IMR-90 (cell line): Measurements from ENCODE around the gene ARHGAP45. TPM values are rescaled to one million over a fixed set of nuclear protein-coding genes. Genes with fewer than 3 reads are reported as not detected.

Experiments
- ATAC-seq: fragments of 200-7000 bp; cut with Tn5 transposase; 2 replicates; pipeline ENCODE4 v1.9.1; 2020; ENCODE audit warnings: low read depth, mild to moderate bottlenecking, moderate library complexity
- BruUV-seq: library from RNA; stranded (reverse); fragments of 400-500 nt; replicated peaks from 2 replicates; lab custom pipeline; 2021; lab: Mats Ljungman, UMichigan
- CTCF ChIA-PET: fragments of 300-600 bp; formaldehyde crosslinking; extraction: SDS; loops from one replicate; lab custom pipeline; 2021; ENCODE audit warnings: antibody characterized with exemption; lab: Yijun Ruan, JAX
- POLR2A ChIA-PET: fragments of 300-600 bp; sonication (Branson Sonifier 250); formaldehyde crosslinking; loops from one replicate; lab custom pipeline; 2022; ENCODE audit warnings: antibody characterized with exemption; ENCODE audit not compliant: unreplicated experiment; lab: Charles Lee
- DNase-seq: peaks from one replicate; pipeline ENCODE4 v3.0.0; 2013
- H2AFZ ChIP-seq: replicated peaks from 2 replicates; pipeline ENCODE3; 2013; ENCODE audit warnings: low read length, mild to moderate bottlenecking; ENCODE audit not compliant: poor library complexity
- H2AK5ac ChIP-seq: 2 replicates; pipeline ENCODE4 v1.6.1; 2013; ENCODE audit warnings: low read depth, low read length, inconsistent platforms
- H2AK9ac ChIP-seq: replicated peaks from 2 replicates; pipeline ENCODE3; 2013; ENCODE audit warnings: mild to moderate bottlenecking, low read depth, low read length, moderate library complexity; ENCODE audit not compliant: poor library complexity
- H2BK120ac ChIP-seq: 2 replicates; pipeline ENCODE4 v1.6.1; 2013; ENCODE audit warnings: low read depth, low read length, inconsistent platforms
- H2BK15ac ChIP-seq: 3 replicates; pipeline ENCODE4 v1.6.1; 2013; ENCODE audit warnings: low read depth, low read length, inconsistent platforms
- H2BK20ac ChIP-seq: 2 replicates; pipeline ENCODE4 v1.6.1; 2013; ENCODE audit warnings: low read depth, mild to moderate bottlenecking, inconsistent platforms, low read length, moderate library complexity
- H2BK5ac ChIP-seq: 2 replicates; pipeline ENCODE4 v1.6.1; 2013; ENCODE audit warnings: mild to moderate bottlenecking, low read depth, low read length, inconsistent platforms; ENCODE audit not compliant: poor library complexity, severe bottlenecking
- H3K14ac ChIP-seq: replicated peaks from 2 replicates; pipeline ENCODE4 v1.6.1; 2013; ENCODE audit warnings: low read depth, low read length, inconsistent platforms
- H3K18ac ChIP-seq: 2 replicates; pipeline ENCODE4 v1.6.1; 2013; ENCODE audit warnings: low read depth, low read length, control low read depth
- H3K23ac ChIP-seq: 2 replicates; pipeline ENCODE4 v1.6.1; 2013; ENCODE audit warnings: low read depth, low read length, inconsistent platforms
- H3K27ac ChIP-seq: 2 replicates; pipeline ENCODE4 v1.5.1; 2013; ENCODE audit warnings: mild to moderate bottlenecking, control low read depth, low read length; ENCODE audit not compliant: insufficient read depth
- H3K27me3 ChIP-seq: 2 replicates; pipeline ENCODE4 v1.6.1; 2013; ENCODE audit warnings: low read length; ENCODE audit not compliant: control insufficient read depth, insufficient read depth
- H3K36me3 ChIP-seq: 2 replicates; pipeline ENCODE4 v1.6.1; 2013; ENCODE audit warnings: low read length, mixed read lengths; ENCODE audit not compliant: control insufficient read depth, insufficient read depth
- H3K4ac ChIP-seq: 2 replicates; pipeline ENCODE4 v1.6.1; 2013; ENCODE audit warnings: low read depth, low read length, inconsistent platforms
- H3K4me1 ChIP-seq: 2 replicates; pipeline ENCODE4 v1.6.1; 2013; ENCODE audit warnings: low read length, mixed read lengths; ENCODE audit not compliant: control insufficient read depth, insufficient read depth
- H3K4me2 ChIP-seq: 2 replicates; pipeline ENCODE4 v1.6.1; 2013; ENCODE audit warnings: low read depth, mild to moderate bottlenecking, control low read depth, low read length, moderate library complexity
- H3K4me3 ChIP-seq: 2 replicates; pipeline ENCODE4 v1.5.1; 2013; ENCODE audit warnings: low read depth, mild to moderate bottlenecking, control low read depth, low read length, moderate library complexity; ENCODE audit not compliant: insufficient read depth
- H3K56ac ChIP-seq: 2 replicates; pipeline ENCODE4 v1.6.1; 2013; ENCODE audit warnings: low read length, inconsistent platforms; ENCODE audit not compliant: insufficient read depth; ENCODE audit errors: extremely low read depth
- H3K79me1 ChIP-seq, 2 experiments: 2 replicates each; pipeline ENCODE4 v1.6.1; 2013; ENCODE audit warnings: low read length in 2 of 2, inconsistent platforms in 1 of 2, low read depth in 1 of 2
- H3K9ac ChIP-seq: 2 replicates; pipeline ENCODE4 v1.6.1; 2013; ENCODE audit warnings: low read depth, low read length, control low read depth
- H3K9me1 ChIP-seq: 2 replicates; pipeline ENCODE4 v1.6.1; 2013; ENCODE audit warnings: low read length, inconsistent platforms; ENCODE audit not compliant: insufficient read depth
- H3K9me3 ChIP-seq: 2 replicates; pipeline ENCODE4 v1.6.1; 2013; ENCODE audit warnings: low read length; ENCODE audit not compliant: control insufficient read depth, insufficient read depth
- H4K20me1 ChIP-seq: 2 replicates; pipeline ENCODE4 v1.6.1; 2013; ENCODE audit warnings: low read length, inconsistent platforms; ENCODE audit not compliant: insufficient read depth
- H4K5ac ChIP-seq: 2 replicates; pipeline ENCODE4 v1.6.1; 2013; ENCODE audit warnings: mild to moderate bottlenecking, low read depth, low read length, control low read depth
- H4K8ac ChIP-seq, 2 experiments: 2 replicates each; pipeline ENCODE4 v1.6.1; 2013; ENCODE audit warnings: low read depth in 2 of 2, low read length in 2 of 2, control low read depth in 1 of 2, inconsistent platforms in 1 of 2
- H4K91ac ChIP-seq: 2 replicates; pipeline ENCODE4 v1.6.1; 2013; ENCODE audit warnings: low read depth, low read length, inconsistent platforms; ENCODE audit not compliant: insufficient read depth
- CEBPB ChIP-seq: IDR thresholded peaks from 2 replicates; pipeline ENCODE4 v1.6.1; 2012; ENCODE audit warnings: low read depth, low read length, improper control_type of control experiment
- CHD1 ChIP-seq: IDR thresholded peaks from 2 replicates; pipeline ENCODE4 v1.6.1; 2012; ENCODE audit warnings: low read depth, low read length, improper control_type of control experiment
- ELK1 ChIP-seq: fragments of 150-350 bp; IDR thresholded peaks from 2 replicates; pipeline ENCODE4 v1.6.1; 2016; ENCODE audit warnings: low read depth, mild to moderate bottlenecking, low read length, moderate library complexity, borderline replicate concordance
- FOS ChIP-seq: fragments of 150-350 bp; IDR thresholded peaks from 2 replicates; pipeline ENCODE4 v1.6.1; 2016; ENCODE audit warnings: low read depth, low read length
- MXI1 ChIP-seq: IDR thresholded peaks from 2 replicates; pipeline ENCODE4 v1.6.1; 2012; ENCODE audit warnings: low read depth, mild to moderate bottlenecking, low read length, moderate library complexity, borderline replicate concordance
- NFE2L2 ChIP-seq: fragments of 150-350 bp; IDR thresholded peaks from 2 replicates; pipeline ENCODE4 v1.6.1; 2016; ENCODE audit warnings: low read depth, mild to moderate bottlenecking, low read length
- POLR2A ChIP-seq: IDR thresholded peaks from 2 replicates; pipeline ENCODE4 v1.6.1; 2012; ENCODE audit warnings: mild to moderate bottlenecking, low read depth, low read length
- RCOR1 ChIP-seq: IDR thresholded peaks from 2 replicates; pipeline ENCODE4 v1.6.1; 2012; ENCODE audit warnings: mild to moderate bottlenecking, low read length, improper control_type of control experiment; ENCODE audit not compliant: insufficient replicate concordance
- WGBS, 2 experiments: methylation state at CpG; one replicate each; pipeline versions ENCODE4 v1.1.5 to v1.1.7; 2013; ENCODE audit warnings: missing lambda C conversion rate in 2 of 2; ENCODE audit not compliant: insufficient read length in 1 of 2; ENCODE audit errors: extremely low coverage in 2 of 2; 5-methylcytosine and 5-hydroxymethylcytosine counted together
- dilution Hi-C: fragments of 300-500 bp; cut with HindIII; formaldehyde crosslinking; loops from one replicate; pipeline ENCODE4 v1.14.3; 2018; ENCODE audit warnings: low sequenced_read_pairs; ENCODE audit not compliant: unreplicated experiment
- in situ Hi-C: fragments of 300-500 bp; cut with MboI; formaldehyde crosslinking; loops from 3 replicates; pipeline ENCODE4 v1.14.3; 2019; ENCODE audit warnings: low sequenced_read_pairs, inconsistent platforms, mixed read lengths
- intact Hi-C: fragments of 100-400 bp; cut with micrococcal nuclease; formaldehyde crosslinking; loops from 2 replicates; pipeline ENCODE4 v1.10.0; 2022
- polyA plus RNA-seq, 3 experiments: library from polyadenylated mRNA; depleted of rRNA; stranded (reverse); fragments of >200 nt; gene quantifications; 2 replicates each; pipeline ENCODE4 v1.2.3, GENCODE V29; 2012; ENCODE audit warnings: low replicate concordance in 1 of 3
- total RNA-seq: library from RNA; depleted of rRNA; stranded (reverse); fragments of >200 nt; gene quantifications from 2 replicates; pipeline ENCODE4 v1.2.3, GENCODE V29; 2012

ARHGAP45 gene
- total and polyA plus RNA-seq, 2 of the 4 experiments (the other 2 are of a cell fraction) = 1.3 to 1.7 TPM

- TF ChIP-seq POLR2A (no peak), FOS (no peak), NFE2L2 (no peak)
Observed at GRCh38 chr19:1098177-1099051, 31.4 kb downstream of the ARHGAP45 start (continued).

DNA sequence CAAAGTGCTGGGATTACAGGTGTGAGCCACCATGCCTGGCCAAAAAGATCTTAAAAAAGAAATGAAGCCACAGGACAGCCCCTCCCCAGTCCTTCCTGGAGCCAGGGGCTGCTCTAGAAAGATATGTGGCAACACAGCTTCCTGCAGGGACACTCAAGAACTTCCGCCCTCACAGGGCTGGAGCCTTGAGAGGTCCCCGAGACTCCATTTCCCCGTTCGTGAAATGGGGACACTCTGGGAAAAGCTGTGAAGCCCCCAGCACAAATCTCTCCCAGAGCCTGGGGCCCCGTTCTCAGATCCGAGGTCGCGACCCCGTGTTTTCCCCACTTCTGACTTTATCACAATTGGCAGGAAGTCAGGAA lies 34.4 kb downstream of the ARHGAP45 start:
- peak overlapping the region; percentile 88 for H4K91ac ChIP-seq
- no peak overlapping the region; the same call in 1 of the 2 replicates for H3K9ac ChIP-seq
- WGBS, 2 experiments = 28% methylated on average over 4 of the region's 9 CpGs; no CpG with 5 or more reads in 1 of the 2 experiments
- peak overlapping the region; percentile 94 for H2BK120ac ChIP-seq
- TF ChIP-seq RCOR1 = no peak
- TF ChIP-seq CEBPB = peak; percentile 0; the same call in 1 of the 2 replicates
- TF ChIP-seq POLR2A = no peak
- TF ChIP-seq CHD1 = no peak
- no peak for TF ChIP-seq MXI1
- TF ChIP-seq ELK1 = no peak
- H2BK15ac ChIP-seq = peak overlapping the region; percentile 61; the same call in 1 of the 3 replicates
- H4K5ac ChIP-seq = peak overlapping the region; percentile 3
- H2AK5ac ChIP-seq = peak overlapping the region; percentile 79
- CTCF ChIA-PET = no interaction called here
- H3K56ac ChIP-seq = peak overlapping the region; percentile 27; the same call in 1 of the 2 replicates
- H3K14ac ChIP-seq = peak overlapping the region; percentile 69
- peaks cover 17% of the 10 kb centered on the region for H3K4me1 ChIP-seq
- peak overlapping the region in 1 of 2 experiments; percentile 83; a peak in 2 of 4 replicates for H4K8ac ChIP-seq
- peaks cover 10% of the 10 kb centered on the region for H3K9me1 ChIP-seq
- no peaks in the 10 kb centered on the region for H3K27me3 ChIP-seq
- peak overlapping the region; percentile 82 for H2AFZ ChIP-seq
- intact Hi-C loops = loop anchor here (5.0 kb wide), 1 partner anchor 74 kb away; the partner anchor contains the start of gene CNN2
- no TSS peak for BruUV-seq
- peak overlapping the region; percentile 52 for H2AK9ac ChIP-seq
- H3K4me3 ChIP-seq = no peak overlapping the region
- peak overlapping the region; percentile 70; the same call in 1 of the 2 replicates for H3K23ac ChIP-seq
- peaks cover 35% of the 10 kb centered on the region for H4K20me1 ChIP-seq
- H3K9me3 ChIP-seq = peaks cover 3% of the 10 kb centered on the region
- DNase-seq (no peak), ATAC-seq (no peak)
- peak overlapping the region; percentile 94 for H3K4ac ChIP-seq
- peak overlapping the region; percentile 25; the same call in 1 of the 2 replicates for H3K18ac ChIP-seq
- no peak overlapping the region for H3K4me2 ChIP-seq
- peak overlapping the region; percentile 95 for H2BK20ac ChIP-seq
- H3K79me1 ChIP-seq = peaks cover 0 to 23% of the 10 kb centered on the region in 2 experiments; a peak in 2 of 4 replicates
- peak overlapping the region; percentile 96 for H2BK5ac ChIP-seq
- dilution Hi-C loops = no loop called here
- H3K36me3 ChIP-seq = peaks cover 11% of the 10 kb centered on the region; the same call in 1 of the 2 replicates
- POLR2A ChIA-PET = interaction anchor here (0.5 to 1.0 kb wide), 2 partner anchors 166 to 167 kb away, joined by 6 to 10 read pairs; no protein-coding TSS in a partner anchor
- peak overlapping the region; percentile 85 for H3K27ac ChIP-seq
- in situ Hi-C loops = no loop called here
